ENCODE data around the gene AOAH.
"Not testable (repeated sequence)": the region's sequence is repeated elsewhere in the genome, so short reads cannot be mapped to it uniquely, and the experiment has no call there.

The AOAH gene

DNA sequence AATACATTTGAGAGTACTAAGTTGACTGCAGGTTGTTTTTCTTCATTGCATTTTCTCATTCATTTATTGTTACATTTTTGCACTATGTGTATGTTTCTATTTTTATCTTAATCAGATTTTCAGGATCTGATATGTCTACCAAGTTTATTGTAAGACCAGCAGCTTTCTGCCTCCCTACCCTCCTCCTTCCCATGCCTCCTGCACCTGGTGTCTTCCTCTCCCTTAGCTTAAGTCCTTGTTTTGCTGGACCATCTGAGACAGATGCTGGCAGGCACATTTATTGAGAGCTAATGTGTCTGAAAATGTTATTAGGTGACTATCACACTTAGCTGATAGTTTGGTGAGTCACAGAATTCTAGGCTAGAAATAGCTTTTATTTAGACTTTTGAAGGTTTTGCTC is 255.1 kb downstream of the AOAH start:
- DNase-seq (ENCODE audit: low read depth in 2 of 2) = no peak

DNA sequence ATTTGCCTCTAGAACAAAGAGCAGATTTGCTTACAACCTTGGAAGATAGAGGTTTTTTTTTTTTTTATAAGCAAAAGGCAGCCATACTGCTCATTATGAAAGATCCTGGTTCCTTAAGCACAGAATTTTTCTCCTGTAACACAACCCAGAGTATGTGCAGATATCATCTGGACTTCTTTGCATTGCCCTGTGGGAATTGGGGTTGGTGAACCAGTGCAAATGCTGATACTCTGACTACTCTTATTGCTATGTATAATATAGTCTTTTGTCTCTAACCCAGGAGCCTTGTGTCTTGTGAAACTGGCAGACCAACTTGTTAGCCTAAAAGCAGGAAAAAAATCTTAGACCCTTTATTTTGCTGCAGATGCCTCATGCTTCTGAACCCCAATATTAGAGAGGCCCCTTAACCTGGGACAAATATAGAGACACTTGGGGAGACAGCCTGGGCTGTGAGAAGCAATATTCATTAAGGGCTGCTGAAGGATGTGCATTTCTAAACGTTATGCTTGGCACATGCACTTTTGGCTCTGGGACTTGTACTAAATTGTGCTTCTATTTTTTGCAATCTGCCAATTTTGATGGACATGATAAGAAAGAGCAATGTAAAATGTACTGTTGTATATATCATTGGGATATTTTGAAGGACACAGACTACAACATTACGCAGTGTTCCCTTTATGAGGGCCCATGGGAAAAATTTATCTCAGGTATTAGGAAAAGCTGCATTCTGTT is 255.8 kb downstream of the AOAH start:
- DNase-seq (ENCODE audit: low read depth in 2 of 2) = no peak

DNA sequence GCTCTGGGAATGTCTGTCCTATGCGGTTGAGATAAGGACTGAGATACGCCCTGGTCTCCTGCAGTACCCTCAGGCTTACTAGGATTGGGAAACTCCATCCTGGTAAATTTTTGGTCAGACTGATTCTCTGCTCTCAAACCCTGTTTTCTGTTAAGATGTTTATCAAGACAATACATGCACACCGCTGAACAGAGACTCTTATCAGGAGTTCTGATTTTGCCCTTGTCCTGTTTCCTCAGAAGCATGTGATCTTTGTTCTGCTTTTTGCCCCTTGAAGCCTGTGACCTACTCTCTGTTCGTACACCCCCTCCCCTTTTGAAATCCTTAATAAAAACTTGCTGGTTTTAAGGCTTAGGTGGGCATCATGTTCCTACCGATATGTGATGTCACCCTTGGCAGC is 258.3 kb downstream of the AOAH start:
- DNase-seq (ENCODE audit: low read depth in 2 of 2) = not testable (repeated sequence)

DNA sequence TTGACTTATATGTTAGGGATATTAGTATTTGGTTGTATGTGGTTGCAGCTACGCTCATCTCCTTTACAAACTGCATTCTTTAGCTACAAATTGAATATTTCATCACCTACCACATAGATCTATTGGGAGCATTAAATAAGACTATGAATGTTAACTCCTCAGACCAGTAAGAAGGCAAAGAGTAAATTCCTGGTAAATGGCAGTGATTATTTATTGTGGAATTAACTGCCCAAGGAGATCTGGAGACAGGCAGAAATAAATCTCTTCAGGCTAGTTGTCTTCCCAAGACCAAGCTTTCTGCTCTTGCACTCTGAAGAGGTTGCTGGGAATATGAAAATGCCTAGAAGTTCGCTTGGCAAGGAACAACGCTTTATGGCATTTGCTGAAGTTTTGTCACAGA is 260.0 kb downstream of the AOAH start:
- DNase-seq (ENCODE audit: low read depth in 2 of 2) = no peak

Data from activated CD8-positive, alpha-beta memory T cell treated with anti-CD3 and anti-CD28 coated beads for 4 hours (primary cell).